HCT116 (cell line): Measurements from ENCODE around the gene PPP1R3G. TPM values are rescaled to one million over a fixed set of nuclear protein-coding genes. Genes with fewer than 3 reads are reported as not detected.

ENCODE experiments used
- ATAC-seq: fragments of 200-7000 bp; cut with Tn5 transposase; 2 replicates; pipeline ENCODE4 v1.9.1; 2020; ENCODE audit warnings: mild to moderate bottlenecking, moderate library complexity
- BruUV-seq: library from RNA; stranded (reverse); fragments of 400-500 nt; replicated peaks from 2 replicates; lab custom pipeline; 2021; lab: Mats Ljungman, UMichigan
- CTCF ChIA-PET: fragments of 300-600 bp; sonication (Branson Sonifier 250); formaldehyde crosslinking; loops from one replicate; lab custom pipeline; 2021; ENCODE audit warnings: antibody characterized with exemption; lab: Charles Lee
- POLR2A ChIA-PET: fragments of 300-600, 350-600 bp; sonication (Branson Sonifier 250); formaldehyde crosslinking; loops from one replicate; lab custom pipeline; 2021; ENCODE audit warnings: antibody characterized with exemption; lab: Charles Lee
- RAD21 ChIA-PET, 2 experiments: fragments of 300-600 bp; sonication (Branson Sonifier 250); formaldehyde crosslinking; loops; one replicate each; lab custom pipeline; 2023; ENCODE audit warnings: low total read pairs in 2 of 2; ENCODE audit not compliant: uncharacterized antibody in 2 of 2, unreplicated experiment in 2 of 2, low non-redundant PET in 1 of 2; lab: Charles Lee
- DNase-seq: peaks from one replicate; pipeline ENCODE4 v3.0.0-alpha.2; 2010; ENCODE audit warnings: low read depth, low spot score
- H2AFZ ChIP-seq: fragments of 200-600 bp; shearing (Covaris generic), sonication (generic); 2 replicates; pipeline ENCODE4 v1.6.1; 2017; ENCODE audit warnings: low read depth, mixed run types, mixed read lengths, antibody characterized with exemption, low read length; ENCODE audit not compliant: poor library complexity, severe bottlenecking
- H3K27ac ChIP-seq: 2 replicates; pipeline ENCODE4 v1.5.1; 2012; ENCODE audit warnings: low read depth, low read length
- H3K27me3 ChIP-seq: fragments of 200-600 bp; sonication (generic); 2 replicates; pipeline ENCODE4 v1.6.1; 2016; ENCODE audit warnings: mixed run types, low read length, mixed read lengths; ENCODE audit not compliant: insufficient read depth
- H3K36me3 ChIP-seq, 2 experiments: fragments of 200-500 bp in 1 of 2; fragments of 200-600 bp in 1 of 2; sonication (Bioruptor generic) in 1 of 2; sonication (generic) in 1 of 2; 2 replicates each; pipeline versions ENCODE4 v1.5.1 to v1.6.1; 2014 to 2016; ENCODE audit warnings: low read length in 2 of 2, inconsistent platforms in 1 of 2, mixed read lengths in 1 of 2, mixed run types in 1 of 2; ENCODE audit not compliant: insufficient read depth in 2 of 2, control insufficient read depth in 1 of 2
- H3K4me1 ChIP-seq, 2 experiments: fragments of 200-600 bp in 1 of 2; sonication (generic) in 1 of 2; 2 replicates each; pipeline versions ENCODE4 v1.5.1 to v1.6.1; 2012 to 2017; ENCODE audit warnings: low read length in 2 of 2, inconsistent platforms in 1 of 2, mild to moderate bottlenecking in 1 of 2, mixed read lengths in 1 of 2, mixed run types in 1 of 2, moderate library complexity in 1 of 2; ENCODE audit not compliant: insufficient read depth in 2 of 2, control insufficient read depth in 1 of 2
- H3K4me2 ChIP-seq: fragments of 200-600 bp; sonication (generic); 2 replicates; pipeline ENCODE4 v1.6.1; 2017; ENCODE audit warnings: mixed run types, low read length, mixed read lengths
- H3K4me3 ChIP-seq, 2 experiments: fragments of 200-600 bp in 1 of 2; sonication (generic) in 1 of 2; replicated peaks in 1 of 2; 2 replicates each; pipeline ENCODE4 v1.5.1; 2011 to 2016; ENCODE audit warnings: low read length in 2 of 2, control low read depth in 1 of 2, low read depth in 1 of 2, mild to moderate bottlenecking in 1 of 2, mixed read lengths in 1 of 2, mixed run types in 1 of 2
- H3K79me2 ChIP-seq: fragments of 200-600 bp; sonication (generic); 2 replicates; pipeline ENCODE4 v1.6.1; 2017; ENCODE audit warnings: mild to moderate bottlenecking, mixed run types, low read length, moderate library complexity, mixed read lengths; ENCODE audit not compliant: insufficient read depth
- H3K9ac ChIP-seq: fragments of 200-600 bp; sonication (generic); 2 replicates; pipeline ENCODE4 v1.6.1; 2016; ENCODE audit warnings: low read length, mixed read lengths
- H3K9me2 ChIP-seq: fragments of 200-600 bp; sonication (generic), shearing (Covaris generic); 2 replicates; pipeline ENCODE4 v1.6.1; 2017; ENCODE audit warnings: mixed run types, mild to moderate bottlenecking, moderate library complexity; ENCODE audit not compliant: insufficient read depth
- H3K9me3 ChIP-seq, 2 experiments: fragments of 200-500 bp in 1 of 2; fragments of 200-600 bp in 1 of 2; sonication (Bioruptor generic) in 1 of 2; sonication (generic) in 1 of 2; 2 replicates each; pipeline ENCODE4 v1.6.1; 2014 to 2017; ENCODE audit warnings: low read length in 2 of 2, mixed read lengths in 2 of 2, inconsistent platforms in 1 of 2, low read depth in 1 of 2, mild to moderate bottlenecking in 1 of 2, mixed run types in 1 of 2, moderate library complexity in 1 of 2; ENCODE audit not compliant: control insufficient read depth in 1 of 2, insufficient read depth in 1 of 2
- H4K20me1 ChIP-seq: fragments of 200-600 bp; sonication (generic), shearing (Covaris generic); 2 replicates; pipeline ENCODE4 v1.6.1; 2017; ENCODE audit warnings: mixed run types, mild to moderate bottlenecking, moderate library complexity; ENCODE audit not compliant: insufficient read depth
- CTCF ChIP-seq, 3 experiments: fragments of 200-600 bp in 1 of 3; sonication (generic) in 1 of 3; IDR thresholded peaks in 2 of 3; conservative IDR thresholded peaks in 1 of 3; 2 replicates each; pipeline ENCODE4 v1.5.1; 2012 to 2017; ENCODE audit warnings: low read depth in 2 of 3, low read length in 2 of 3, antibody characterized with exemption in 1 of 3, borderline replicate concordance in 1 of 3, control low read depth in 1 of 3, mild to moderate bottlenecking in 1 of 3, mixed read lengths in 1 of 3, mixed run types in 1 of 3, moderate library complexity in 1 of 3; ENCODE audit not compliant: insufficient read depth in 1 of 3
- EZH2phosphoT487 ChIP-seq: fragments of 200-600 bp; IDR thresholded peaks from 2 replicates; pipeline ENCODE4 v1.6.1; 2018; ENCODE audit warnings: antibody characterized with exemption, borderline replicate concordance
- POLR2A ChIP-seq: IDR thresholded peaks from 2 replicates; pipeline ENCODE4 v1.7.0; 2011; ENCODE audit warnings: borderline replicate concordance; ENCODE audit not compliant: insufficient read depth, insufficient read length; ENCODE audit errors: extremely low read depth
- RAD21 ChIP-seq: IDR thresholded peaks from 2 replicates; pipeline ENCODE4 v1.6.1; 2012; ENCODE audit warnings: low read depth, mild to moderate bottlenecking
- intact Hi-C: fragments of 100-400 bp; cut with micrococcal nuclease; formaldehyde crosslinking; loops from 2 replicates; pipeline ENCODE4 v1.10.0; 2022
- total RNA-seq: library from RNA; stranded (reverse); gene quantifications from one replicate; pipeline ENCODE4 v1.2.1, GENCODE V29; 2021; ENCODE audit not compliant: unreplicated experiment

Gene PPP1R3G
- total RNA-seq, 1 experiment from 2014 or later, result 0.27 TPM

- no peak for DNase-seq
- H3K79me2 ChIP-seq, result no peaks in the 10 kb centered on the region
- RAD21 ChIA-PET, result no interaction called here
- no peak overlapping the region for H3K27ac ChIP-seq
- H3K36me3 ChIP-seq, result no peaks in the 10 kb centered on the region
- no peak; the same call in 1 of the 2 replicates for ATAC-seq
- no peaks in the 10 kb centered on the region for H3K9me2 ChIP-seq
- no peak overlapping the region for H3K4me2 ChIP-seq
- POLR2A ChIA-PET, result no interaction called here
- no peak overlapping the region for H3K9ac ChIP-seq
- BruUV-seq, result no TSS peak
- H3K4me3 ChIP-seq, result no peak overlapping the region
- no peaks in the 10 kb centered on the region for H3K27me3 ChIP-seq
- no peaks in the 10 kb centered on the region for H3K9me3 ChIP-seq
- H3K4me1 ChIP-seq, result peaks cover 0 to 13% of the 10 kb centered on the region in 2 experiments; a peak in 1 of 4 replicates
- no peaks in the 10 kb centered on the region for H4K20me1 ChIP-seq
- CTCF ChIA-PET, result no interaction called here
- TF ChIP-seq CTCF (IDR thresholded peaks at IDR 0.05 in 2 of 3, conservative IDR thresholded peaks at IDR 0.05 in 1 of 3; ENCODE audit: borderline replicate concordance in 1 of 3, insufficient read depth in 1 of 3, low read depth in 2 of 3, low read length in 2 of 3) (peak in 2 of 3 experiments; percentile 27 to 32; a peak in 3 of 6 replicates), RAD21 (no peak)
- H2AFZ ChIP-seq, result no peak overlapping the region
- intact Hi-C loops, result no loop called here
Observed at GRCh38 chr6:5115168-5115567, 30.0 kb downstream of the PPP1R3G start.

DNA sequence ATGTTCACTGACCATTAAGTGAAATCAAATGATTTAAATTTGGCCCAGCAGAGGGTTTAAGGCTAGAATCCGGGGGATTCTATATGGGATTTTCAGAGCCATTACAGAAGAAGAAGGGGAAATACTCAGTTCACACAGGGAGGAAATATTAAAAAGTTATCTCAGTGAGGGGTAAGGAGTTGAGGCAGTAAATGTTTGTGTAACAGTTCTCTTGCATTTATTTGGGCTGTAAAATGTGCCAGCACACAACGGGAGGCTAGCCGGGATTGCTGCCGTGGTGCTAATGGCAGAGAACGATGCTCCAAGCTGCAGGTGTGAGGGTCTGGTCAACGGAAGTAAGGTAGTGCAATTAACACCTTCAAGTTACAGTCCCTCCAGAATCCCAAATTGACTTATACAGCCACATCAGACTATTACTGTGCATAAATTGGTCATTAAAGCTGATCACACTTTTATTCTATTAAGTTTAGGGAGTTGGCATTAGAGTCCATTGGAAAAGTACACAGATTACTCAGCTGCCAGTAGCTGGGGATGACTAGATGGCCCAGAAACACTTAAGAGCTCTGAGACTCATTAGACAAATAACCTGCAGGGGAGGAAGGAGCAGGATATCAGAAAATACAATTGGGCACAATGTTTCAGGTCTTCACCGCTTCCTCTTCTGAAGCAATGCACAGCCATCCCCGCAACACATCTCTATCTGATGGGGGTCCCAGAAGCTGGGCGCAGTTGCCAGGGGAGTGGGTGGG is 31.3 kb downstream of the PPP1R3G start:
- no peaks in the 10 kb centered on the region for H3K9me2 ChIP-seq
- no peak for ATAC-seq
- POLR2A ChIA-PET, result no interaction called here
- no peak overlapping the region for H2AFZ ChIP-seq
- no peaks in the 10 kb centered on the region for H3K27me3 ChIP-seq
- TF ChIP-seq POLR2A (no peak), EZH2phosphoT487 (no peak)
- intact Hi-C loops, result no loop called here
- no TSS peak for BruUV-seq
- no peaks in the 10 kb centered on the region for H3K9me3 ChIP-seq
- H3K4me3 ChIP-seq, result no peak overlapping the region
- H4K20me1 ChIP-seq, result no peaks in the 10 kb centered on the region
- no peak overlapping the region for H3K27ac ChIP-seq
- no peaks in the 10 kb centered on the region for H3K36me3 ChIP-seq
- DNase-seq, result no peak
- CTCF ChIA-PET, result no interaction called here
- RAD21 ChIA-PET, result no interaction called here
- H3K79me2 ChIP-seq, result no peaks in the 10 kb centered on the region
- no peak overlapping the region for H3K4me2 ChIP-seq
- no peak overlapping the region for H3K9ac ChIP-seq
- peaks cover 0 to 13% of the 10 kb centered on the region in 2 experiments; a peak in 1 of 4 replicates for H3K4me1 ChIP-seq
